ENCODE data around the gene C12orf42.

GRCh38 chr12:103279444-103279843, 216.3 kb downstream of the C12orf42 start:
- TF ChIP-seq CTCF (conservative IDR thresholded peaks at IDR 0.05 in 1 of 2, IDR thresholded peaks at IDR 0.05 in 1 of 2; ENCODE audit: extremely low read depth in 1 of 2, insufficient read depth in 1 of 2, low read depth in 1 of 2, low read length in 2 of 2) (no peak), EZH2 (IDR thresholded peaks at IDR 0.05; ENCODE audit: borderline replicate concordance, low read length) (no peak)

Measured in mammary epithelial cell (primary cell).